HG03175 (cell line): ENCODE results near the gene RABGGTA.
A peak's percentile ranks its signal among the peaks of the same experiment; 100 is the strongest.

Source experiments
- ATAC-seq: cut with Tn5 transposase; IDR thresholded peaks from one replicate; pipeline ENCODE4 v1.9.1; 2021; ENCODE audit warnings: mild to moderate bottlenecking, moderate library complexity; ENCODE audit not compliant: unreplicated experiment

RABGGTA gene

GRCh38 chr14:24280797-24281460 is 9.5 kb upstream of the RABGGTA start:
- no peak for ATAC-seq

GRCh38 chr14:24279301-24280186 is 8.1 kb upstream of the RABGGTA start:
- ATAC-seq: peak; percentile 43

GRCh38 chr14:24278424-24278823 is 7.0 kb upstream of the RABGGTA start:
- ATAC-seq: no peak

GRCh38 chr14:24277606-24278321 is 6.4 kb upstream of the RABGGTA start:
- no peak for ATAC-seq

- ATAC-seq: no peak
Measured at GRCh38 chr14:24277071-24277470, 5.7 kb upstream of the RABGGTA start.

- ATAC-seq: peak; percentile 34
Measured at GRCh38 chr14:24274101-24274543, 2.7 kb upstream of the RABGGTA start.

GRCh38 chr14:24273422-24273998 is 2.1 kb upstream of the RABGGTA start:
- ATAC-seq: no peak

GRCh38 chr14:24272467-24272866 is 1.1 kb upstream of the RABGGTA start:
- ATAC-seq: no peak

GRCh38 chr14:24271834-24272263 is 452 bp upstream of the RABGGTA start:
- ATAC-seq: no peak

- peak; percentile 2 for ATAC-seq
Measured at GRCh38 chr14:24270537-24271133, 762 bp downstream of the RABGGTA start.

- ATAC-seq: no peak
Measured at GRCh38 chr14:24269910-24270536, 1.4 kb downstream of the RABGGTA start.

- ATAC-seq: no peak
Measured at GRCh38 chr14:24269368-24269767, 2.0 kb downstream of the RABGGTA start.

- no peak for ATAC-seq
Measured at GRCh38 chr14:24268225-24268624, 3.2 kb downstream of the RABGGTA start.

GRCh38 chr14:24267516-24267915 is 3.9 kb downstream of the RABGGTA start:
- no peak for ATAC-seq

GRCh38 chr14:24266344-24267244 is 4.8 kb downstream of the RABGGTA start:
- ATAC-seq: no peak

GRCh38 chr14:24264298-24264697 is 7.1 kb downstream of the RABGGTA start:
- no peak for ATAC-seq

GRCh38 chr14:24263848-24264247 is 7.5 kb downstream of the RABGGTA start:
- no peak for ATAC-seq

GRCh38 chr14:24262821-24263733 is 8.3 kb downstream of the RABGGTA start, which contains the start of gene TGM1:
TSS of gene TGM1 (minus strand) at chr14:24263177. CDS start at chr14:24262352, 825 bp downstream.
- no peak for ATAC-seq
